Measurements from ENCODE around the gene RMND5A. TPM values are rescaled to one million over a fixed set of nuclear protein-coding genes. Genes with fewer than 3 reads are reported as not detected.

The RMND5A gene
- polyA plus RNA-seq, 2 donors: 19.2 to 38.5 TPM

- no peaks in the 10 kb centered on the region for H3K36me3 ChIP-seq (ENCODE audit: control insufficient read depth in 2 of 2, insufficient read depth in 2 of 2, low read length in 1 of 2)
- H3K9me3 ChIP-seq (ENCODE audit: control insufficient read depth in 2 of 2, insufficient read depth in 1 of 2, low read depth in 1 of 2, low read length in 1 of 2): peaks cover 0 to 2% of the 10 kb centered on the region in 2 donors
- H3K27me3 ChIP-seq (ENCODE audit: control insufficient read depth in 1 of 2, insufficient read depth in 2 of 2, low read length in 2 of 2): no peaks in the 10 kb centered on the region
- H3K4me3 ChIP-seq (ENCODE audit: low read depth in 1 of 2, low read length in 2 of 2): no peak overlapping the region
- 91 to 93% methylated on average over 2 of the region's 2 CpGs for WGBS, 2 donors
- no peak overlapping the region for H3K27ac ChIP-seq (ENCODE audit: low read depth in 2 of 2, low read length in 1 of 2)
- no peaks in the 10 kb centered on the region for H3K4me1 ChIP-seq (ENCODE audit: control insufficient read depth in 2 of 2, insufficient read depth in 2 of 2, low read length in 1 of 2)
Measured at GRCh38 chr2:86800856-86801567, 80.9 kb downstream of the RMND5A start.

- no peak overlapping the region for H3K27ac ChIP-seq (ENCODE audit: low read depth in 2 of 2, low read length in 1 of 2)
Measured at GRCh38 chr2:86806059-86806857, 86.2 kb downstream of the RMND5A start.

GRCh38 chr2:86807133-86807467 is 87.0 kb downstream of the RMND5A start:
- no peak overlapping the region for H3K27ac ChIP-seq (ENCODE audit: low read depth in 2 of 2, low read length in 1 of 2)
- H3K27me3 ChIP-seq (ENCODE audit: control insufficient read depth in 1 of 2, insufficient read depth in 2 of 2, low read length in 2 of 2): no peaks in the 10 kb centered on the region
- no peaks in the 10 kb centered on the region for H3K36me3 ChIP-seq (ENCODE audit: control insufficient read depth in 2 of 2, insufficient read depth in 2 of 2, low read length in 1 of 2)
- H3K4me3 ChIP-seq (ENCODE audit: low read depth in 1 of 2, low read length in 2 of 2): peak overlapping the region; percentile 43 to 53
- 26 to 39% methylated on average over 11 of the region's 11 CpGs for WGBS, 2 donors
- H3K9me3 ChIP-seq (ENCODE audit: control insufficient read depth in 2 of 2, insufficient read depth in 1 of 2, low read depth in 1 of 2, low read length in 1 of 2): no peaks in the 10 kb centered on the region
- H3K4me1 ChIP-seq (ENCODE audit: control insufficient read depth in 2 of 2, insufficient read depth in 2 of 2, low read length in 1 of 2): peaks cover 0 to 2% of the 10 kb centered on the region in 2 donors

More at GRCh38 chr2:86806059-86806857, 86.2 kb downstream of the RMND5A start:
- H3K4me1 ChIP-seq (ENCODE audit: control insufficient read depth in 2 of 2, insufficient read depth in 2 of 2, low read length in 1 of 2): peaks cover 0 to 2% of the 10 kb centered on the region in 2 donors
- H3K4me3 ChIP-seq (ENCODE audit: low read depth in 1 of 2, low read length in 2 of 2): no peak overlapping the region
- WGBS, 2 donors: 76 to 78% methylated on average over 21 of the region's 21 CpGs
- no peaks in the 10 kb centered on the region for H3K36me3 ChIP-seq (ENCODE audit: control insufficient read depth in 2 of 2, insufficient read depth in 2 of 2, low read length in 1 of 2)
- no peaks in the 10 kb centered on the region for H3K9me3 ChIP-seq (ENCODE audit: control insufficient read depth in 2 of 2, insufficient read depth in 1 of 2, low read depth in 1 of 2, low read length in 1 of 2)
- H3K27me3 ChIP-seq (ENCODE audit: control insufficient read depth in 1 of 2, insufficient read depth in 2 of 2, low read length in 2 of 2): no peaks in the 10 kb centered on the region

GRCh38 chr2:86807468-86808275 is 87.6 kb downstream of the RMND5A start:
- Histone ChIP-seq H3K9me3 (ENCODE audit: control insufficient read depth in 2 of 2, insufficient read depth in 1 of 2, low read depth in 1 of 2, low read length in 1 of 2) (no peaks in the 10 kb centered on the region), H3K4me3 (ENCODE audit: low read depth in 1 of 2, low read length in 2 of 2) (peak overlapping the region; percentile 43 to 53), H3K27ac (ENCODE audit: low read depth in 2 of 2, low read length in 1 of 2) (peak overlapping the region; percentile 48 to 62), H3K27me3 (ENCODE audit: control insufficient read depth in 1 of 2, insufficient read depth in 2 of 2, low read length in 2 of 2) (no peaks in the 10 kb centered on the region), H3K4me1 (ENCODE audit: control insufficient read depth in 2 of 2, insufficient read depth in 2 of 2, low read length in 1 of 2) (peaks cover 0 to 2% of the 10 kb centered on the region in 2 donors), H3K36me3 (ENCODE audit: control insufficient read depth in 2 of 2, insufficient read depth in 2 of 2, low read length in 1 of 2) (no peaks in the 10 kb centered on the region)
- whole genome bisulfite sequencing, 2 donors: 1% methylated on average over 51 of the region's 51 CpGs

- H3K27ac ChIP-seq (ENCODE audit: low read depth in 2 of 2, low read length in 1 of 2): peak overlapping the region; percentile 48 to 62
- H3K27me3 ChIP-seq (ENCODE audit: control insufficient read depth in 1 of 2, insufficient read depth in 2 of 2, low read length in 2 of 2): no peaks in the 10 kb centered on the region
- H3K36me3 ChIP-seq (ENCODE audit: control insufficient read depth in 2 of 2, insufficient read depth in 2 of 2, low read length in 1 of 2): no peaks in the 10 kb centered on the region
- H3K9me3 ChIP-seq (ENCODE audit: control insufficient read depth in 2 of 2, insufficient read depth in 1 of 2, low read depth in 1 of 2, low read length in 1 of 2): no peaks in the 10 kb centered on the region
- peaks cover 0 to 2% of the 10 kb centered on the region in 2 donors for H3K4me1 ChIP-seq (ENCODE audit: control insufficient read depth in 2 of 2, insufficient read depth in 2 of 2, low read length in 1 of 2)
- peak overlapping the region; percentile 43 to 53 for H3K4me3 ChIP-seq (ENCODE audit: low read depth in 1 of 2, low read length in 2 of 2)
- 9 to 15% methylated on average over 36 of the region's 36 CpGs for WGBS, 2 donors
Measured at GRCh38 chr2:86808315-86809161, 88.4 kb downstream of the RMND5A start.

GRCh38 chr2:86809481-86810121 is 89.5 kb downstream of the RMND5A start:
- 22 to 37% methylated on average over 43 of the region's 43 CpGs for WGBS, 2 donors
- Histone ChIP-seq H3K36me3 (ENCODE audit: control insufficient read depth in 2 of 2, insufficient read depth in 2 of 2, low read length in 1 of 2) (no peaks in the 10 kb centered on the region), H3K4me1 (ENCODE audit: control insufficient read depth in 2 of 2, insufficient read depth in 2 of 2, low read length in 1 of 2) (peaks cover 0 to 2% of the 10 kb centered on the region in 2 donors), H3K27ac (ENCODE audit: low read depth in 2 of 2, low read length in 1 of 2) (no peak overlapping the region), H3K9me3 (ENCODE audit: control insufficient read depth in 2 of 2, insufficient read depth in 1 of 2, low read depth in 1 of 2, low read length in 1 of 2) (no peaks in the 10 kb centered on the region), H3K27me3 (ENCODE audit: control insufficient read depth in 1 of 2, insufficient read depth in 2 of 2, low read length in 2 of 2) (no peaks in the 10 kb centered on the region), H3K4me3 (ENCODE audit: low read depth in 1 of 2, low read length in 2 of 2) (peak overlapping the region; percentile 16 to 24)

GRCh38 chr2:86815611-86816010 is 95.5 kb downstream of the RMND5A start:
- H3K4me1 ChIP-seq (ENCODE audit: control insufficient read depth in 2 of 2, insufficient read depth in 2 of 2, low read length in 1 of 2): no peaks in the 10 kb centered on the region
- no peaks in the 10 kb centered on the region for H3K36me3 ChIP-seq (ENCODE audit: control insufficient read depth in 2 of 2, insufficient read depth in 2 of 2, low read length in 1 of 2)
- H3K27me3 ChIP-seq (ENCODE audit: control insufficient read depth in 1 of 2, insufficient read depth in 2 of 2, low read length in 2 of 2): no peaks in the 10 kb centered on the region
- no peak overlapping the region for H3K4me3 ChIP-seq (ENCODE audit: low read depth in 1 of 2, low read length in 2 of 2)
- WGBS, 2 donors: 52 to 70% methylated on average over 1 of the region's 1 CpG
- no peaks in the 10 kb centered on the region for H3K9me3 ChIP-seq (ENCODE audit: control insufficient read depth in 2 of 2, insufficient read depth in 1 of 2, low read depth in 1 of 2, low read length in 1 of 2)
- H3K27ac ChIP-seq (ENCODE audit: low read depth in 2 of 2, low read length in 1 of 2): no peak overlapping the region

GRCh38 chr2:86818114-86818801 is 98.2 kb downstream of the RMND5A start:
- Histone ChIP-seq H3K27ac (ENCODE audit: low read depth in 2 of 2, low read length in 1 of 2) (no peak overlapping the region), H3K4me1 (ENCODE audit: control insufficient read depth in 2 of 2, insufficient read depth in 2 of 2, low read length in 1 of 2) (no peaks in the 10 kb centered on the region), H3K4me3 (ENCODE audit: low read depth in 1 of 2, low read length in 2 of 2) (no peak overlapping the region), H3K36me3 (ENCODE audit: control insufficient read depth in 2 of 2, insufficient read depth in 2 of 2, low read length in 1 of 2) (no peaks in the 10 kb centered on the region), H3K9me3 (ENCODE audit: control insufficient read depth in 2 of 2, insufficient read depth in 1 of 2, low read depth in 1 of 2, low read length in 1 of 2) (no peaks in the 10 kb centered on the region), H3K27me3 (ENCODE audit: control insufficient read depth in 1 of 2, insufficient read depth in 2 of 2, low read length in 2 of 2) (no peaks in the 10 kb centered on the region)
- WGBS, 2 donors: 83 to 92% methylated on average over 4 of the region's 4 CpGs

All from esophagus (tissue), 2 donors.